Measurements from ENCODE around the gene LCT. TPM values are rescaled to one million over a fixed set of nuclear protein-coding genes. Genes with fewer than 3 reads are reported as not detected.

The LCT gene
- total and polyA plus RNA-seq, 2 of the 4 experiments (the other 2 are of a cell fraction) = under 0.01 TPM; not detected in 1

- H3K56ac ChIP-seq (ENCODE audit: extremely low read depth, insufficient read depth, low read length) = no peak overlapping the region
- no peak overlapping the region for H4K8ac ChIP-seq (ENCODE audit: low read depth in 2 of 2, low read length in 2 of 2)
- dilution Hi-C loops (cut with HindIII; ENCODE audit: low sequenced_read_pairs, unreplicated experiment) (no loop called here), intact Hi-C loops (cut with micrococcal nuclease) (no loop called here), in situ Hi-C loops (cut with MboI; ENCODE audit: low sequenced_read_pairs) (no loop called here)
- no peak overlapping the region for H2AFZ ChIP-seq (replicated peaks; ENCODE audit: low read length, poor library complexity)
- H4K91ac ChIP-seq (ENCODE audit: insufficient read depth, low read depth, low read length) = no peak overlapping the region
- no peak overlapping the region for H2AK5ac ChIP-seq (ENCODE audit: low read depth, low read length)
- no peak overlapping the region for H3K23ac ChIP-seq (ENCODE audit: low read depth, low read length)
- H2BK15ac ChIP-seq (ENCODE audit: low read depth, low read length) = no peak overlapping the region
- no peak overlapping the region for H3K4me2 ChIP-seq (ENCODE audit: low read depth, low read length)
- H3K9ac ChIP-seq (ENCODE audit: low read depth, low read length) = no peak overlapping the region
- DNase-seq = no peak
- no peak overlapping the region for H3K4ac ChIP-seq (ENCODE audit: low read depth, low read length)
- H2BK5ac ChIP-seq (ENCODE audit: low read depth, low read length, poor library complexity, severe bottlenecking) = no peak overlapping the region
- POLR2A ChIA-PET (ENCODE audit: unreplicated experiment) = no interaction called here
- H3K18ac ChIP-seq (ENCODE audit: low read depth, low read length) = no peak overlapping the region
- no peaks in the 10 kb centered on the region for H3K36me3 ChIP-seq (ENCODE audit: control insufficient read depth, insufficient read depth, low read length)
- no CpG with 5 or more reads among the region's 2 CpGs for WGBS, 2 experiments (ENCODE audit: extremely low coverage in 2 of 2, insufficient read length in 1 of 2)
- H3K79me1 ChIP-seq (ENCODE audit: low read depth in 1 of 2, low read length in 2 of 2) = no peaks in the 10 kb centered on the region
- peaks cover 6% of the 10 kb centered on the region; the same call in 1 of the 2 replicates for H3K4me1 ChIP-seq (ENCODE audit: control insufficient read depth, insufficient read depth, low read length)
- H4K5ac ChIP-seq (ENCODE audit: low read depth, low read length) = no peak overlapping the region
- CTCF ChIA-PET = interaction anchor here (0.5 kb wide), 1 partner anchor 222 kb away, joined by 3 read pairs; no protein-coding TSS in a partner anchor
- H2BK20ac ChIP-seq (ENCODE audit: low read depth, low read length) = no peak overlapping the region
- ATAC-seq (ENCODE audit: low read depth) = no peak
- H3K27me3 ChIP-seq (ENCODE audit: control insufficient read depth, insufficient read depth, low read length) = peaks cover 4% of the 10 kb centered on the region; the same call in 1 of the 2 replicates
- peaks cover 5% of the 10 kb centered on the region for H3K9me3 ChIP-seq (ENCODE audit: control insufficient read depth, insufficient read depth, low read length)
- H3K4me3 ChIP-seq (ENCODE audit: insufficient read depth, low read depth, low read length) = no peak overlapping the region
- TF ChIP-seq RCOR1 (IDR thresholded peaks at IDR 0.05; ENCODE audit: insufficient replicate concordance, low read length) (no peak), MXI1 (IDR thresholded peaks at IDR 0.05; ENCODE audit: borderline replicate concordance, low read depth, low read length) (no peak), POLR2A (IDR thresholded peaks at IDR 0.05; ENCODE audit: low read depth, low read length) (no peak), BHLHE40 (IDR thresholded peaks at IDR 0.05; ENCODE audit: low read depth, low read length) (no peak), RFX5 (IDR thresholded peaks at IDR 0.05; ENCODE audit: low read depth, low read length) (no peak), NFE2L2 (IDR thresholded peaks at IDR 0.05; ENCODE audit: low read depth, low read length) (no peak), RAD21 (IDR thresholded peaks at IDR 0.05; ENCODE audit: low read length) (no peak), MAFK (IDR thresholded peaks at IDR 0.05; ENCODE audit: low read depth, low read length) (no peak), CHD1 (IDR thresholded peaks at IDR 0.05; ENCODE audit: low read depth, low read length) (no peak), CEBPB (IDR thresholded peaks at IDR 0.05; ENCODE audit: low read depth, low read length) (no peak), MAZ (IDR thresholded peaks at IDR 0.05; ENCODE audit: borderline replicate concordance, low read depth, low read length) (no peak), FOS (IDR thresholded peaks at IDR 0.05; ENCODE audit: low read depth, low read length) (no peak), USF2 (IDR thresholded peaks at IDR 0.05; ENCODE audit: low read depth, low read length) (no peak), ELK1 (IDR thresholded peaks at IDR 0.05; ENCODE audit: borderline replicate concordance, low read depth, low read length) (no peak), SMC3 (IDR thresholded peaks at IDR 0.05; ENCODE audit: low read depth, low read length) (no peak), CTCF (conservative IDR thresholded peaks at IDR 0.05; ENCODE audit: low read depth, low read length) (no peak)
- H3K9me1 ChIP-seq (ENCODE audit: insufficient read depth, low read length) = no peaks in the 10 kb centered on the region
- no peak overlapping the region for H2AK9ac ChIP-seq (replicated peaks; ENCODE audit: low read depth, low read length, poor library complexity)
- H3K14ac ChIP-seq (replicated peaks; ENCODE audit: low read depth, low read length) = no peak overlapping the region
- no TSS peak for BruUV-seq (replicated peaks)
- H2BK120ac ChIP-seq (ENCODE audit: low read depth, low read length) = no peak overlapping the region
- no peak overlapping the region for H3K27ac ChIP-seq (ENCODE audit: insufficient read depth, low read length)
- H4K20me1 ChIP-seq (ENCODE audit: insufficient read depth, low read length) = no peaks in the 10 kb centered on the region
Observed at GRCh38 chr2:135821190-135821589, 15.8 kb downstream of the LCT start.

Measured in IMR-90 (cell line).